Stimulated activated CD4-positive, alpha-beta T cell treated with anti-CD3 and anti-CD28 coated beads, Interleukin-2, amount 100 ng/mL, for 24 hours (primary cell): ENCODE results near the gene INTS3.
"Not testable (repeated sequence)": the region's sequence is repeated elsewhere in the genome, so short reads cannot be mapped to it uniquely, and the experiment has no call there.

Source experiments
- DNase-seq, 2 donors: peaks; one replicate each; pipeline ENCODE4 v3.0.0-alpha.2; 2020

The INTS3 gene

DNA sequence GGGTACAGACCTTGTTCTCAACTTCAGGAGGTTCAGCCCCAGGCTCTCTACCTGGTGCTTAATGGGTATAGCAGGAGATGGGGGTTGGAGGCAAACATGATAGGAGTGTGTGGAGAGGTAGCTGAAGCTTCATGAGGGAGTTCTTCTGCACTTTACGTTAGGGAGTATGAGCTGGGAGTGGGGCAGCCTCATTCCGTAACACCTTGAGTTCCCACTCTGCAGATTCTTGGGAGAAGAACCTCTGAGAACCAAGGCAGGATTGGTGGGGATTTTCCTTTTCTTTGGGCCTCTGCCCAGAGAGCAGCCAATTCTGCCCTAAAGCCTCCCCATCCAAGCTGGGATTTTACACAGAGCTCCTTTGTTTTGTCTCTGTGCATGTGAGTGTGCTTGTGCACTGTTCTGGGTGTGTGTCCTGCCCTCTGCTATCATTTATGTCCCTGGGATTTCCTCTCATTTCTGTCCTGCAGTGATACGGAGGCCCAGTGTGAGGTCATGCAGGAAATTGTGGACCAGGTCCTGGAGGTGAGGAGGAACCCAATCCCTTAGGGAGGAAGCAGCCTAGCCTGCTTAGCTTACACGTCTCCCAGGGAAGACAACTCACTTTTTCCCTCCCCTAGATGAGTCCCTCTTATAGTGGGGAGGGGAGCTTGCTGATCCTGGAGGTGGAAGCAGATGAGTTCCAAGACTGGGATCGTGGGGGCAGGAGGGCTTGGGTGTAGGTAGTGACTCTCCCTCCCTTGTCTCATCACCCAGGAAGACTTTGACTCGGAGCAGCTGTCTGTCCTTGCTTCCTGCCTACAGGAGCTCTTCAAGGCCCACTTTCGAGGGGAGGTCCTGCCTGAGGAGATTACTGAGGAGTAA lies 35.7 kb downstream of the INTS3 start:
- no peak for DNase-seq

DNA sequence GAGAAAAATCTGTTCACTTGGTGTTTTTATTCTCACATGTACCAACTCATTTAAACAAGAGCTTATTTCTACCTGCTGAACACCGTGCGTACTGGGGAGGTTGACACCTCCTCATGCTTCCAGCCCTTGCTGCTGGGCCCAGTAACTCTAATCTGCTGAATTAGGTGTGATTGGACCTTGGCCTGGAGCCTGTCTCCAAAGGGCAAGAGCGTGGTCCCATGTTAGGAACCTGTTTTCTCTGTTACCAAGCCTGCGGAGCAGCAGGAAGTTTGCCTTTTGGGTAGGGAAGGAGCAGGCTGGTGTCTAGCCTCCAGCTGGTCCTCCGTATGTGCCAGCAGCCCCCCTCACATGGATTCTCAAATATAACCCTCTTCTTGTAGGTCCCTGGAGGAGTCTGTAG lies 36.5 kb downstream of the INTS3 start:
- no peak for DNase-seq

DNA sequence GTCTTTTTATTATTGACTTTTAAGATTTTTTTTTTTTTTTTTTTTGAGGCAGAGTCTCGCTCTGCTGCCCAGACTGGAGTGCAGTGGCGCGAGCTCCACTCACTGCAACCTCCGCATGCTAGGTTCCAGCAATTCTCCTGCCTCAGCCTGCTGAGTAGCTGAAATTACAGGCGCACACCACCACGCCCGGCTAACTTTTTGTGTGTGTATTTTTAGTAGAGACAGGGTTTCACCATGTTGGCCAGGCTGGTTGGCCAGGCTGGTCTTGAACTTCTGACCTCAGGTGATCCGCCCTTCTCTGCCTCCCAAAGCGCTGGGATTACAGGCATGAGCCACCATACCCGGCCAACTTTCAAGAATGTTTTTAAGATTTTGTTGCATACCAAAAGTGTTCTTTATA lies 38.8 kb downstream of the INTS3 start:
- DNase-seq: not testable (repeated sequence)

DNA sequence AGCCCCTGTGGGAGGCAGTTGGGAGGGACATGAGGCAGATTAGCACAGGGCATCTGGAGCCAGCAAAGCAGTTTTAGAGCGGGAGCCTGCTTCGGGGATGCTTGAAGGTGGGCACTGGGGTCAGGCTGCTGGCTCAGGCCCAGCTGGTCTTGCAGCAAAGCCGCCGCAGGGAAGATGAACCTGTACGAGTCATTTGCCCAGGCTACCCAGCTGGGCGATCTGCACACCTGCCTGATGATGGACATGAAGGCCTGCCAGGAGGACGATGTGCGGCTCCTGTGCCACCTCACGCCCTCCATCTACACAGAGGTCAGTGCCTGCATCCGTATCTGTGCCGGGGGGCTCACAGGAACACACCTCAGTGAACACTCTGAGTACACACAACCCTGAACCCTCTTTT lies 39.7 kb downstream of the INTS3 start:
- DNase-seq: no peak

DNA sequence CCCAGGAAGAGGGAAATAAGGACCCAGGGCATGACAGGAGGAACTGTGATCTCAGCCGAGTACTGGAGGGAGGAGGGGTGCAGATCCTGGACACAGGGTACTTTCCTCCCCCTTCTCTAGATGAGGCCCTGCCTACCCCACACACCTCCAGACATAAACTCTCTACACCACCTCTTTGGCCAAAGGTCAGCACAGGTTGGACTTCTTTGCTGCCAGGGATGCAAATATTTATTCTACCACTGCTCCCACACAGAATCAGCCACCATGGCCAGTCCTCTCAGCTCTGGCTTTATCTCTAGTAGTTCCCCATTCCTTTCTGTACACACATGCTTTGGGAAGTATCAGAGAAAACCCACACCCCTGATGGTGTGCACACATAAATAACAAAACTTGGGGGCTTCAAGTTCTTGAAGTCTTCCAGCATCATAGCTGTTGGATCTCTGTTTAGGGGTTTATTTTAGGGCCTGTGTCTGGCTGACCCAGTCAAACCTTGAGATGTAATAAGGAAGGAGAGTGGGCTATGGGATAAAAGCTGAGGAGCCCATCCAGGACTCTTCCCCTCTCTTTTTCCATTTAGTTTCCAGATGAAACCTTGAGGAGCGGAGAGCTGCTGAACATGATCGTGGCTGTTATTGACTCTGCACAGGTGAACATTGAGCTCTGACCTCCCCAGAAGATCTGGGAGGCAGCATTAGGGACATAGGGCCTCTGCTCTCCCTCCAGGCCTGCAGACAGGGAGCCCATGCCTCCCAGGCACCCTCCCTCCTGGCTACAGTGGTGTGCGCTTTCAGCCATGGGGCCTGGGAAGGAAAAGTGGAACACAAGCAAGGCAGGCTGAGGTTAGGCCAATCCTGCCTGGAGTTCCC lies 40.7 kb downstream of the INTS3 start:
- no peak for DNase-seq

DNA sequence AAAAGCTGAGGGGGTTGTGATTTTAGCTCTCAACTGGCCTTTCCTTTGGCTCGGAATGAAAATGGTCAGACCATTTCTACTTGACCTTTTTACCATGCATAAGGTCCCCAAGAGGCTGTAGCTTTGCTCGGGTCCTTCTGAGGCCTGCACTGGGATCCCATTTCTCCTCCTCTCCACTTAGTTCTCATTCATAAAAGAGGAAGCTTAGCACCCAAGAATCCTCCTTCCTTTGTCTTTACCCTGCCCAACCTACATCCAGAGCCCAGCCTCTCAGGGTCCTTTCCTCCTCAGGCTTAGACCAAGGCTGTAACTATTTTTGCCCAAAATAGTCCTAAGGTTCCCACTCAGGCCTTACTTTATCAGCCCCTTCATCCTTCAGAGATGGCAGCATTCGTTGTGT lies 41.4 kb downstream of the INTS3 start:
- no peak for DNase-seq

DNA sequence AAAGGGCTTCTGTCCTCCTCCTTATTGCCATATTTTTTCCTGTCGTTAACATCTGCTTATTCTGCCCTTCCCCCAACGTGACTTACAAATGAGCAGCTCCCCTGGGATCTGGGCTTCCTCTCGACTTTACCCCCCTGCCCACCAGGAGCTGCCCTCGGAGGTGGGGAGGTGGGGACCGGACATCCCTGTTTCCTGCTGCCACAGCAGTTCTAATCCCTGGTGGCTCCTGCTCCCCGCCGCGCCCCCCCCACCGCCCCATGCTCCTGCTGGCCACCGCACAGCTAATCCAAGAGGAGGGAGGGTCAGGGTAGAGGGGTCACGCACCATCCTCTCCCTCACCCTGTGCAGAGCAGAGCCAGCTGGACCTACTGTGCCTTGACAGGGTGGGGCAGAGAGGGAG lies 42.9 kb downstream of the INTS3 start:
- DNase-seq: no peak

DNA sequence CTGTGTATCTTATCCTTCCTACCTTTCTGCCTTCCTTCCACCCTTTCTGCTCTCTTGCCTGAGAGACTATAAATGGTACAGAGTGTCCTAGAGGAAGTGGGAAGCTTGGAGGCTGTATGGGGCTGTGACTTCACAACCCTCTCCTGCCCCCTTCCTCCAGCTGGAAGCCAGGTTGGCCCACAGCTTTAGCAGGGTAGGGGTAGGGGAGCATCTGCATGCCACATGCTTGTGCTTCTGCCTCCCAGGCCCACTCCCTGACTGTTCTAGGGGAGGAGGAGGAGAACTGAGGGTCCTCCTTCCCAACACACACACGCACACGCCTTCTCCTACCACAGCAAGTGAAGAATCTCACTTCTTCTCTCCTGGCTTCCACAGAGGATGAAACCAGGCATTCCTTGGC lies 43.4 kb downstream of the INTS3 start:
- no peak for DNase-seq

DNA sequence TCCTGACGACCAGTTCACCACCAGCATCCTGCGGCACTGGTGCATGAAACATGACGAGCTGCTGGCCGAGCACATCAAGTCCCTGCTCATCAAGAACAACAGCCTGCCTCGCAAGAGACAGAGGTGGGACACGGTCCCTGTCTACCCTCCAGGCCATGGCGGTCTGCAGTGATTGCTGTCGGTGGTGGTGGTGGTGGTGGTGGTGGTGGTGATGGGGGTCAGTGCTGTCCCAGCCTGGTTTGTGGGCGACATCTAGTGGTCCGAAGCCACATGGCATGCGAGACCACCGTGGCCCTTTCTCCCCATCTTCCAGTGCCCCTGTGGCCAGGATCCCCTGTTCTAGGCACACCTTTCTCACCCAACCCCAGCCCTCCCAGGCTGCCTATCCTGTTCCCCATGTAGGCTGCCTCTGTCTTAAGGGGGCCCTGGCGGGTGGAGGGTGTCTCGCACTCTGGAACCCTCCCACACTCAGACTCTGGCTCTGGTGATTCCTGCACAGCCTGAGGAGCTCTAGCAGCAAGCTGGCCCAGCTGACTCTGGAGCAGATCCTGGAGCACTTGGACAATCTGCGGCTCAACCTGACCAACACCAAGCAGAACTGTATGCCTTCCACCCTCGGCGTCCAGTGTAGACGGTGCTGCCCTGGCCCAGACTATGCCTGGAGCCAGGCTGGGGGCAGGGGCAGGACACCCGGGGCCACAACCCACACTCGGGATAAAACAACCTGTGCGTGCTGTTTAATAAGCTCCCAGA lies 44.2 kb downstream of the INTS3 start:
- DNase-seq: no peak

DNA sequence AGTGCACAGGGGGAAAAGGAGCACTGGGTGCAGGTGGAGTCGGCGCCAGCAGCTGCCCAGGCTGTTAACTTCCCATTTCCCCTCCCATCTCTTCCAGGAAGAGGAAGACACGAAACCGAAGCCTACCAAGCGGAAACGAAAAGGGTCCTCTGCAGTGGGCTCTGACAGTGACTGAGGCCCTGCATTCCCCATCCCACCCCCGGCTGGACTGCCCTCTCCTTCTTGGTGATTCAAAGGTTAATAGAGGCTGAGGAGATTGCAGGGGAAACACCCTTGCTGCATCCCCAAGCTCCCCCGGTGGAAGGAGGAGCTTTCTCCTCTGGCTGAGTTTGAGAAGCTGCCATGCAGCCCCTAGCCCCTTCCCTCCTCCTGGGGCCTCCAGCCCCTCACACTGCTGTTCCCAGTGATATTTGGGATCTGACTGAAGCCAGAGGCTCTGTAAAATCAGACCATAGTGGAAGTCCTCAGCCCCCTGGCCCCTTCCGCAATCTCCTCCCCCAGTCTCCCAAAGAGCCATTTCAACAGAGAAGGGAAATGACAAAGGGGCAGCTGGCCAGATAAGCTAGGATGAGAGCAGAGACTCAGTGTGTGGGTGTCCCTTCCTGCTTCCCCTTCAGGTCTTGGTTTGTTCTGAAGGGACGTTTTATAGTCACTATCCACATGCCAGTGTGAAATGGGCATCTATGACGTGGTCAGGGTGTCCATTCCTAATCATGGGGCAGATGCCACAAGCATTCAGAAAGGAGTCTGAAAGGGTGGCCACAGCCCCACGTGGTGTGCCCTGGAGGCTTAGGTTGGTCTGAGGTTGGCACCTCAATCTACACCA lies 45.5 kb downstream of the INTS3 start:
- DNase-seq: no peak

DNA sequence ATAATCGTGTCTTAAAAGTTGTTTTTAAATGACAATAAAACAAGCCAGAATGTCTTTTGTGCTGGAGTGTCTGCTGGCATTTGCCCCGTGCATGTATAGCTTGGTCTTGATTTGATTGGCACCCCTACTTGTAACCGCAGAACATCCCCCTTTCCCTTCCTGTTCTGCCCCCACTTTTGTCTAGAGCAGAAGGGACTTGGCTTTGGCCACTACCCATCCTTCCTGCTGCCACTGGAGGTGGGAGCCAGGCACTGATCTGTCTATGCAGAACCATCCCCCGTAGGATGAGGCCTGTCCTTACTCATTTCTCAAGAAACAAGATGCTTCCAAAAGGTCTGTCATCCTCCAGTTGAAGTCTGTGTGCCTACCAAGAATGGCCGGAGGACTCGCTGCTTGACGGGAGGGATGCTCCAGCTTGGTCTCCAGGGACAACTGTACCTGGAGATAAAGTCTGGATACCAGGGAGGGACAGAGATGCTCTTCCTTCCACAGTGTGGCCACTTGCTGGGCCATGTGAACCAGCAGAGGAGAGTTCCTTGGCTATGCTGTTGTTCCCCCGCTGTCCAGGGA lies 46.3 kb downstream of the INTS3 start:
- no peak for DNase-seq

DNA sequence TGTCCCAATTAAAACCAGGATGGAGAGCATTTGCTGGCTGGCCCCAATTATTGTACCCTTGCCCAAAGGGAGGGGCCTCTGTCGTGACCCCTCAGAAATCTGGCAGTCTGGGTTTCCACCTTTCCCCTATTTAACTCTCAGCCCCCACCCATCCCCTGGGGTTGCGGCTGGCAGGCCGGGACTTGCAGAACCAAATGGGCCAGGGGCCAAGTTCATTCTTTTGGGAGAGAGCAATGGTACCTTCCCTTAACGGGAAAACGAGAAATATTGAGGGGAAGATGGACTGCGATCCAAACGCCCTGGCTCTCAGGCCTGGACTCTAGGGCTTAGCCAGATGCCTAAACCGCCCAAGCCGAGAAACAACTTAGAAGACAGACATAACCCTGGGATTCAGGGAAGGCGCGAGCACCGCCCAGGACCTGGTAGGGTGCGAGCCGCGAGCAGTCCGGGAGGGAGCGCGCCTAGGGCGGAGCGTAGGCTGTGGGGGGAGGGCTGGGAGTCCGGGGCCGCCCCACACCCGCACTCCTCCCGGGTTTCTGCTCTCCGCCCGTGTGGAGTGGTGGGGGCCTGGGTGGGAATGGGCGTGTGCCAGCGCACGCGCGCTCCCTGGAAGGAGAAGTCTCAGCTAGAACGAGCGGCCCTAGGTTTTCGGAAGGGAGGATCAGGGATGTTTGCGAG lies 47.1 kb downstream of the INTS3 start, which contains the start of gene SLC27A3:
Gene SLC27A3, plus strand, starts transcription at position 628 of the 678 bp plus-strand sequence. CDS start 91 bp downstream, outside the sequence.
- DNase-seq: peak in 1 of 2 donors; percentile 47

DNA sequence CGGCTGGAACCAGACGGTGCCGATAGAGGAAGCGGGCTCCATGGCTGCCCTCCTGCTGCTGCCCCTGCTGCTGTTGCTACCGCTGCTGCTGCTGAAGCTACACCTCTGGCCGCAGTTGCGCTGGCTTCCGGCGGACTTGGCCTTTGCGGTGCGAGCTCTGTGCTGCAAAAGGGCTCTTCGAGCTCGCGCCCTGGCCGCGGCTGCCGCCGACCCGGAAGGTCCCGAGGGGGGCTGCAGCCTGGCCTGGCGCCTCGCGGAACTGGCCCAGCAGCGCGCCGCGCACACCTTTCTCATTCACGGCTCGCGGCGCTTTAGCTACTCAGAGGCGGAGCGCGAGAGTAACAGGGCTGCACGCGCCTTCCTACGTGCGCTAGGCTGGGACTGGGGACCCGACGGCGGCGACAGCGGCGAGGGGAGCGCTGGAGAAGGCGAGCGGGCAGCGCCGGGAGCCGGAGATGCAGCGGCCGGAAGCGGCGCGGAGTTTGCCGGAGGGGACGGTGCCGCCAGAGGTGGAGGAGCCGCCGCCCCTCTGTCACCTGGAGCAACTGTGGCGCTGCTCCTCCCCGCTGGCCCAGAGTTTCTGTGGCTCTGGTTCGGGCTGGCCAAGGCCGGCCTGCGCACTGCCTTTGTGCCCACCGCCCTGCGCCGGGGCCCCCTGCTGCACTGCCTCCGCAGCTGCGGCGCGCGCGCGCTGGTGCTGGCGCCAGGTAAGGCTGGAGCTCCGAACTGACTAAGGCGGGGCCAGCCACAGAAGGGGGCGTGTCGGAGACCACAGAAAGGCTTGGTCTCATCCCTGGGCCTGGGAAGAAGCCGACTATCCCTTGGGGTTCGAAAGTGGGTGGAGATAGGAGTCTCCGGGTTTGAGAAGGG lies 47.8 kb downstream of the INTS3 start:
- DNase-seq: peak; percentile 66 to 72

DNA sequence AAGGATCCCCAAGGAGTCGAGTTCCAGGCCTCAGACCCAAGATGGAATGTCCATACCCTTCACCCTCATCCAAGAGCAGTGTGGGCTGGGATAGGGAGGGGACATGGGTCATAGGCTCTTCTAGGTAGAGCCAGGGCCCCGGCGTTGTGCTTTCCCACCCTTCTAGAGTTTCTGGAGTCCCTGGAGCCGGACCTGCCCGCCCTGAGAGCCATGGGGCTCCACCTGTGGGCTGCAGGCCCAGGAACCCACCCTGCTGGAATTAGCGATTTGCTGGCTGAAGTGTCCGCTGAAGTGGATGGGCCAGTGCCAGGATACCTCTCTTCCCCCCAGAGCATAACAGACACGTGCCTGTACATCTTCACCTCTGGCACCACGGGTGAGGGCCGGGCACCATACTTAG lies 48.5 kb downstream of the INTS3 start:
- DNase-seq: no peak

DNA sequence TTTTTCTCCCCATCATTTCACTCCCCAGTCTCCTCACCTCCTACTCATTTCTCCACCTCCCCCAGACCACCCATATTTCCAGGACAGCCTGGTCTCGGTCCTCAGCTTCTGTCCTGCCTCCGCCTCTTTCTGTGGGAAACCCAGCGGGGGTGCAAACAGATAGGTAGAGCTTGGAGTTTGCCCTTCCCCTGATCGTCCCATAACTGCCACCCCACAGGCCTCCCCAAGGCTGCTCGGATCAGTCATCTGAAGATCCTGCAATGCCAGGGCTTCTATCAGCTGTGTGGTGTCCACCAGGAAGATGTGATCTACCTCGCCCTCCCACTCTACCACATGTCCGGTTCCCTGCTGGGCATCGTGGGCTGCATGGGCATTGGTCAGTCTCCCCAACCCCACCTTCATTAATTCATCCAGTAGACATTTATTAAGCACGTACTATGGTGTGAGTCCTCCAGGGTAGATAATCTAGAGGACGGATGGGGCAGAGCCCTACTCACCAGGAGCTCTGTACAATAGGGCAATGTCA lies 49.1 kb downstream of the INTS3 start:
- DNase-seq: no peak

DNA sequence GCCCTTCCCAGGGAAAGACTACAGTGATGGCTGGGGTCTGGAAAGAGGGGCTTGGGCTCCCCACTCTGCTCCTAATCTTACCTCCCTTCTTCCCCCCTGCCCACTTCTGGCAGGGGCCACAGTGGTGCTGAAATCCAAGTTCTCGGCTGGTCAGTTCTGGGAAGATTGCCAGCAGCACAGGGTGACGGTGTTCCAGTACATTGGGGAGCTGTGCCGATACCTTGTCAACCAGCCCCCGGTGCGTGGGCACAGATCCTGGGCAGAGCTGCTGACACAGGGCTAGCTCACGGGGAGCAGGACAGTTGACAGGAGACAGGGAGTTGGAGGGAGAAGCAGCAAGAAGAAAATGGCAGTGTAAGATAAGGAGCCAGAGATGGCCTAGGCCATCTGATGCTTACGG lies 49.8 kb downstream of the INTS3 start:
- DNase-seq: no peak

DNA sequence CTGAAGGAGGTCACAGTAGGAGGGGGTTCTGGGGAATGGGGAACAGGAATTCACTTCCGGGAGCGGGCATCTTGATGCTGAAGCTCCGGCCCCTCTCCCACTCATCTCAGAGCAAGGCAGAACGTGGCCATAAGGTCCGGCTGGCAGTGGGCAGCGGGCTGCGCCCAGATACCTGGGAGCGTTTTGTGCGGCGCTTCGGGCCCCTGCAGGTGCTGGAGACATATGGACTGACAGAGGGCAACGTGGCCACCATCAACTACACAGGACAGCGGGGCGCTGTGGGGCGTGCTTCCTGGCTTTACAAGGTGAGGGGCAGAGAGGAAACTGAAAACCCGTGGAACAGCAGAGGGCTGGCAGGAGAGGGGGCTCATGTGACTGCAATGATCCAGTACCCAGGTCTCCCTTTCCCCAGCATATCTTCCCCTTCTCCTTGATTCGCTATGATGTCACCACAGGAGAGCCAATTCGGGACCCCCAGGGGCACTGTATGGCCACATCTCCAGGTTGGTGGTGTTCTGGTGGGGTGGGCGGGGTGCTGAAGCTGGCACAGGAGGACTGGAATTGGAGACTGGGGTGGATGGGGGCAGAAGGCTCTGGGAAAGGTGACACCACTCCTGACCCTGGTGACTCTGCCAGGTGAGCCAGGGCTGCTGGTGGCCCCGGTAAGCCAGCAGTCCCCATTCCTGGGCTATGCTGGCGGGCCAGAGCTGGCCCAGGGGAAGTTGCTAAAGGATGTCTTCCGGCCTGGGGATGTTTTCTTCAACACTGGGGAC lies 50.4 kb downstream of the INTS3 start:
- no peak for DNase-seq

DNA sequence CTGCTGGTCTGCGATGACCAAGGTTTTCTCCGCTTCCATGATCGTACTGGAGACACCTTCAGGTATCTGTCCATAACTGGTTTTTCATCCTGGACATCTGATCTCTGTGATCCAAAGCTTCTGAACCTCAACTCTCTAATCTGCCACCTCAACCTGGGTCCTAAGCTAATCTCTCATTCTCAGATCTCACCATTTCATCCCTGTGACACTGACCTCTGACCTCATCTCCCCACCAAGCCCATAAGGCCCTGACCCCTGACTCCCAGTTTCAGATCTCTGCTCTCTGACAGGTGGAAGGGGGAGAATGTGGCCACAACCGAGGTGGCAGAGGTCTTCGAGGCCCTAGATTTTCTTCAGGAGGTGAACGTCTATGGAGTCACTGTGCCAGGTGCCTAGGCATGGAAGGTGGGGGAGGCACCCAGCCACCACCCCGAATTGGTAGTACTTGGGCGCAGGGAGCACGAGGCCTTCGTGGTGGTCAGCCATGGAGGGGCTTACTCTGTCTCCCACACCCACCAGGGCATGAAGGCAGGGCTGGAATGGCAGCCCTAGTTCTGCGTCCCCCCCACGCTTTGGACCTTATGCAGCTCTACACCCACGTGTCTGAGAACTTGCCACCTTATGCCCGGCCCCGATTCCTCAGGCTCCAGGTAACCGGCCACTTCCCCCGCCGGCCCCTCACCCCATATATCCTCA lies 51.1 kb downstream of the INTS3 start:
- DNase-seq: no peak
